NCI-H2029 (cell line): ENCODE measurements around the gene SPATS1.
"Not testable (repeated sequence)": the region's sequence is repeated elsewhere in the genome, so short reads cannot be mapped to it uniquely, and the experiment has no call there.

Experiments
- DNase-seq: peaks from one replicate; lab custom pipeline; 2025; lab: John Stamatoyannopoulos, UW

The SPATS1 gene

GRCh38 chr6:44341095-44341890 is 1.2 kb upstream of the SPATS1 start:
- DNase-seq = no peak

GRCh38 chr6:44342052-44342451 is 398 bp upstream of the SPATS1 start:
- no peak for DNase-seq

GRCh38 chr6:44346818-44347217 is 4.4 kb downstream of the SPATS1 start:
- not testable (repeated sequence) for DNase-seq

GRCh38 chr6:44349904-44350649 is 7.6 kb downstream of the SPATS1 start:
- no peak for DNase-seq

GRCh38 chr6:44350650-44350994 is 8.2 kb downstream of the SPATS1 start:
- not testable (repeated sequence) for DNase-seq

- no peak for DNase-seq
These were observed 9.8 kb downstream of the SPATS1 start for GRCh38 chr6:44352259-44352658.

GRCh38 chr6:44353336-44353735 is 10.9 kb downstream of the SPATS1 start:
- DNase-seq = no peak

- no peak for DNase-seq
These were observed 13.2 kb downstream of the SPATS1 start for GRCh38 chr6:44355640-44356039.

GRCh38 chr6:44356487-44356886 is 14.0 kb downstream of the SPATS1 start:
- DNase-seq = no peak

- DNase-seq = no peak
These were observed 17.5 kb downstream of the SPATS1 start for GRCh38 chr6:44359973-44360372.

- DNase-seq = no peak
These were observed 19.5 kb downstream of the SPATS1 start for GRCh38 chr6:44361947-44362346.

- no peak for DNase-seq
These were observed 21.0 kb downstream of the SPATS1 start for GRCh38 chr6:44363377-44363926.

GRCh38 chr6:44366781-44367180 is 24.3 kb downstream of the SPATS1 start:
- DNase-seq = no peak

GRCh38 chr6:44367681-44368080 is 25.2 kb downstream of the SPATS1 start:
- DNase-seq = no peak

- DNase-seq = no peak
These were observed 30.6 kb downstream of the SPATS1 start for GRCh38 chr6:44373051-44373450.

- no peak for DNase-seq
These were observed 31.3 kb downstream of the SPATS1 start for GRCh38 chr6:44373787-44374186.

- DNase-seq = no peak
These were observed 32.6 kb downstream of the SPATS1 start for GRCh38 chr6:44375071-44375470.

- no peak for DNase-seq
These were observed 35.0 kb downstream of the SPATS1 start for GRCh38 chr6:44377484-44377883.

GRCh38 chr6:44377971-44378370 is 35.5 kb downstream of the SPATS1 start:
- DNase-seq = no peak

- no peak for DNase-seq
These were observed 39.3 kb downstream of the SPATS1 start for GRCh38 chr6:44381739-44382138.

- peak; percentile 85 for DNase-seq
These were observed 44.0 kb downstream of the SPATS1 start for GRCh38 chr6:44386364-44386928.

- no peak for DNase-seq
These were observed 44.5 kb downstream of the SPATS1 start for GRCh38 chr6:44386929-44387345.
